ENCODE data around the gene GPR183. TPM values are rescaled to one million over a fixed set of nuclear protein-coding genes. Genes with fewer than 3 reads are reported as not detected.
A peak's percentile ranks its signal among the peaks of the same experiment; 100 is the strongest.

Gene GPR183
- polyA plus RNA-seq, 1 donor from 2014 or later = 494 TPM

DNA sequence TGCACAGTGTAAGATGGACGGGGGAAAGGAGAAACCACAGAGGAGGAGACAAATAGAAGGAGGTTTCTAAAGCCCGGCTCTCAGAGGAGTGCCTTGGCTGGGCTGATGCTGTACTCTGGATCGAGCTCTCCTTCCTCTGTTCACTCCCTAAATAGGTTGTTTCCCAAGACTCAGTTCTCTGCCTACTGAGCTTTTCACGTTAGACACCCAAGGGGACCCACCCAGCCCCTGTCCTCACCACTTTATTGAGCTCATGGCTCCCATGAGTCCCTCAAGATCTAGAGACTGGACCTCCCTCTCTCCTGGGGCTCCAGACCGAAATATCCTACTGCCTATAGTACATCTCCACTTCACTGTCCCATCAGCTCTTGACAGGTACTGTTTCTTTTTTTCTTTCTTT lies 38.1 kb upstream of the GPR183 start:
- H3K4me3 Mint-ChIP-seq = no peak overlapping the region
- peaks cover 30% of the 10 kb centered on the region for H3K36me3 Mint-ChIP-seq
- H3K27me3 Mint-ChIP-seq = no peaks in the 10 kb centered on the region
- no peaks in the 10 kb centered on the region for H3K9me3 Mint-ChIP-seq
- peak overlapping the region in 2 of 3 donors; percentile 13 for H3K27ac Mint-ChIP-seq
- H3K4me1 Mint-ChIP-seq = peaks cover 31 to 38% (median 36%) of the 10 kb centered on the region in 3 donors

GRCh38 chr13:99344610-99345208 lies 37.5 kb upstream of the GPR183 start:
- peak overlapping the region in 1 of 4 donors; percentile 69 for H3K4me3 Mint-ChIP-seq
- H3K27me3 Mint-ChIP-seq = no peaks in the 10 kb centered on the region
- H3K9me3 Mint-ChIP-seq = no peaks in the 10 kb centered on the region
- peaks cover 32% of the 10 kb centered on the region for H3K36me3 Mint-ChIP-seq
- H3K4me1 Mint-ChIP-seq = peaks cover 31 to 38% (median 36%) of the 10 kb centered on the region in 3 donors
- peak overlapping the region in 2 of 3 donors; percentile 13 to 84 for H3K27ac Mint-ChIP-seq

DNA sequence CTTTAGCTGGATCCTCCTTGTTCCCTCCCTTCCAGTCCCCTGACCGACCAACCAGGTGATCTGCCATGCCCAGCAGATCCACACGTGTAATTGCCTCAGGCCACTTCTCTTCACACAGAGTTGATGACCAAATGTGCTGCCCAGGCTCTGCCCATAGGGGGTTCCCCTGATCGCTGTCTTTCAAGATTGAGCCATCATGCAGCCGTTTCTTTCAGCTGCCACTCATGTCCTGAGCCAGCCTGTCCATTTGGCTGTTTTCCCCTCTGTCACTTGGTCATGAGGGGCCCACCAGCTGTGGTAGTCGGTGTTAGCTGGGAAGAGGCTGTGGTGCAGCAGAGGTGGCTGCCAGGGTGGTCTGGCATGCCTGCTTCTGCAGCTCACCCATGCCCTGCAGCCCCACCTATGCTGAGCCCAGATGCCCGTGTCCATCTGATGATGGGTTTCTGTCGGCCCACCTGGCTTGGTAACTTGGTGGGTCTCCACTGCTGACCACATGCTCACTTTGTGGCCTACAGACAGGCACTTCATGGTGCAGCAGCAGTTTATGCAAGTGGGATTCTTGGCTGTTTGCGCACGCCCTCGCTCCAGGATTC lies 35.6 kb upstream of the GPR183 start:
- peaks cover 26 to 32% (median 26%) of the 10 kb centered on the region in 3 donors for H3K4me1 Mint-ChIP-seq
- H3K9me3 Mint-ChIP-seq = no peaks in the 10 kb centered on the region
- H3K27me3 Mint-ChIP-seq = no peaks in the 10 kb centered on the region
- H3K36me3 Mint-ChIP-seq = peaks cover 29% of the 10 kb centered on the region
- H3K4me3 Mint-ChIP-seq = no peak overlapping the region
- no peak overlapping the region for H3K27ac Mint-ChIP-seq

GRCh38 chr13:99341969-99342722 lies 34.9 kb upstream of the GPR183 start:
- Mint-ChIP-seq H3K9me3 (no peaks in the 10 kb centered on the region), H3K4me1 (peaks cover 22 to 25% (median 22%) of the 10 kb centered on the region in 3 donors), H3K27ac (no peak overlapping the region)

DNA sequence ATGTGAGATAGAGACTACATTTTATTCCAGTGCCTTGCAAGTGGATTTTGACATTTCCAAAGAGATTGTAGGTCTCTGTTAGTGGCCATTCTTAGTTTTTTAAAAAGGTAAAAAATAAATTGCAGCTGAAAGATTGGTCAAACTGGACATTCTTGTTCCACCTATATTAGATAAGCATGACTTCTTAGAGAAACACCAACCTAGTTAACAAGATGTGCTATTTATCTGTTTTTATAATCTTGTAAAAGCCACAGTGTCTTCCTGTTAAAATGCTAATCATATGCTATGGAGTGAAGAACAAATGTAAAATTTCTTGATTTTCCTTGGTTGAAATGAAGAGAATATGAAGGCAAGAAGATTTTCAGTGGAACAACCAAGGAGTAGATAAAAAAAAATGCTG lies 33.4 kb upstream of the GPR183 start:
- Mint-ChIP-seq H3K9me3 (no peaks in the 10 kb centered on the region), H3K36me3 (peaks cover 26% of the 10 kb centered on the region), H3K27ac (peak overlapping the region in 2 of 3 donors; percentile 0 to 82), H3K4me1 (peaks cover 16 to 21% (median 17%) of the 10 kb centered on the region in 3 donors), H3K27me3 (no peaks in the 10 kb centered on the region), H3K4me3 (no peak overlapping the region)

More at GRCh38 chr13:99341969-99342722, 34.9 kb upstream of the GPR183 start:
- Mint-ChIP-seq H3K36me3 (peaks cover 31% of the 10 kb centered on the region), H3K4me3 (no peak overlapping the region), H3K27me3 (no peaks in the 10 kb centered on the region)

DNA sequence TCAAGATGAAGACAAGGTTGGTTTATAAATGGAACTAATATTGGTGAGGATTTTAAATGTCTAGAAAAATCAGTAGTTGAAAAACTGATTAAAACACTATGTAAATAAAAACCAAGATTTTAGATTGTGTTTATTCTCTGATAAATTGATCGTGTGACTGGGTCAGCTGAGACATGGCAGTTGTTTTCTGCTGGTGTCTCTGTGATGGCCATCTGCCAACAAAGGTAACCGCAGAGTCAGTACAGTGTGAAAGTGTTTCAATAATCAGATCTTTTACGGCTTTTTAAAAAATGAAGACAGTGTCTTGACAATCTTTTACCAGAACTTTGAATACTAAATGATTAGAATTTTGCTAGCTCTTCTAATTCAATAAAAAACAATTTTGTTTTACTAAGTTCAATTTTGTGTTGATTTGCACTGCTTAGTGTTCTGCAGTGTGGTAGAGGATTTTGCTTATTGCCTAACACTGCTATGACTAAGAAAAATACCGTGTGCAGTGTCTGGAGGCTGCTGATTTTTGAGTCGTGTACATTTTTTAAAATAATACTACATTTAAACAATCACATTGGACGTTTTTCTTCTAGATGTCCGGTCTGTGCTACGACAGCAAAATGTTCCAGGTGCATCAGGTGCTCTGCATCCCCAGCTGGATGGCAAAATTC lies 32.7 kb upstream of the GPR183 start:
- H3K36me3 Mint-ChIP-seq = peaks cover 24% of the 10 kb centered on the region
- no peaks in the 10 kb centered on the region for H3K9me3 Mint-ChIP-seq

DNA sequence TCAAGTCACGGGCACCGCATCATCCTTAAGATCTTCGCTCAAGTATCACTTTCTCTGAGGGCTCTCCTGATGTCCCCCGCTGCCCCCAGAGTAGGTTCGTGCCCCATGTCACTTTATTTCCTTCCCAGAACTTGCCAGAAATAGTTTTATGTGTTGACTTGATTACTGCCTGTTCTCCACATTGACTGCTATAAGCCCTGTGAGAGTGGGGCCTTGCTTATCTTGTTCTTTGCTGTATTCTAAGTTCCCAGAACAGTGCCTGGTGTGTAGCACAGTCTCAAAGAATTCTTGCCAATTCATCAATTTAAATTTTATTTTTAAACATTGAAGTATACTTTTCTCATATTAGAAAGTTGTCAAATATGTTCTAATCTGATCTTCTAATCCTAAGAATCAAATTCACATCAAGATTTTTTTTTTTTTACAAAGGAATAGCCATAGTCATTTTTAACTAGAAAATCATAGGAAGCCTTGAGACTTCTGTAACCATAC lies 32.1 kb upstream of the GPR183 start:
- peak overlapping the region in 1 of 3 donors; percentile 2 for H3K27ac Mint-ChIP-seq
- H3K4me3 Mint-ChIP-seq = no peak overlapping the region
- H3K27me3 Mint-ChIP-seq = no peaks in the 10 kb centered on the region
- H3K36me3 Mint-ChIP-seq = peaks cover 21% of the 10 kb centered on the region
- H3K4me1 Mint-ChIP-seq = peaks cover 19 to 27% (median 26%) of the 10 kb centered on the region in 3 donors
- no peaks in the 10 kb centered on the region for H3K9me3 Mint-ChIP-seq

More for the DNA sequence above, 32.7 kb upstream of the GPR183 start:
- H3K27ac Mint-ChIP-seq = peak overlapping the region in 1 of 3 donors; percentile 82
- peak overlapping the region in 1 of 4 donors; percentile 24 for H3K4me3 Mint-ChIP-seq
- peaks cover 19 to 26% (median 23%) of the 10 kb centered on the region in 3 donors for H3K4me1 Mint-ChIP-seq
- H3K27me3 Mint-ChIP-seq = no peaks in the 10 kb centered on the region

DNA sequence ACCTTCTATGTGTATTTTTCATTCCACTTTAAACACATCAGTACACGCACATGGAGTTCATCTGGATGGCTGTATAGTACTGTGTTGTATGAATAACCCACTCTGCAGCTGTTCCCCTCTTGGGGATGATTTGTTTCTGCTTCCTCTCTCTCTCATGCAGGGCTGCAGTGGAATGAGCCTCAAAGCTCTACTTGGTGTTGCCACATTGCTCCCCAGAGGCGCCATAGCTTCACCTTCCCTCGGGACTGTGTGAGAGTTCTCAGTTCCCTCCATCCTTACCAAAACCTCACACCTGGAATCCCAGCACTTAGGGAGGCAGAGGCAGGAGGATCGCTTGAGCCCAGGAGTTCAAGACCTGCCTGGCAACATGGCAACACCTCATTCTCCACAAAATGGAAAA lies 28.4 kb upstream of the GPR183 start:
- H3K36me3 Mint-ChIP-seq = peaks cover 6% of the 10 kb centered on the region
- peaks cover 27 to 35% (median 32%) of the 10 kb centered on the region in 3 donors for H3K4me1 Mint-ChIP-seq
- H3K4me3 Mint-ChIP-seq = peak overlapping the region in 2 of 4 donors; percentile 50 to 79
- no peaks in the 10 kb centered on the region for H3K9me3 Mint-ChIP-seq
- peak overlapping the region in 2 of 3 donors; percentile 10 to 96 for H3K27ac Mint-ChIP-seq
- no peaks in the 10 kb centered on the region for H3K27me3 Mint-ChIP-seq

GRCh38 chr13:99335087-99335486 lies 27.9 kb upstream of the GPR183 start:
- H3K27ac Mint-ChIP-seq = peak overlapping the region in 1 of 3 donors; percentile 96

GRCh38 chr13:99334221-99334620 lies 27.0 kb upstream of the GPR183 start:
- Mint-ChIP-seq H3K9me3 (no peaks in the 10 kb centered on the region), H3K4me1 (peaks cover 29 to 33% (median 32%) of the 10 kb centered on the region in 3 donors), H3K27ac (no peak overlapping the region), H3K36me3 (peaks cover 10% of the 10 kb centered on the region), H3K4me3 (no peak overlapping the region), H3K27me3 (no peaks in the 10 kb centered on the region)

More at GRCh38 chr13:99335087-99335486, 27.9 kb upstream of the GPR183 start:
- no peaks in the 10 kb centered on the region for H3K27me3 Mint-ChIP-seq
- H3K4me3 Mint-ChIP-seq = peak overlapping the region in 2 of 4 donors; percentile 52 to 79
- H3K4me1 Mint-ChIP-seq = peaks cover 29 to 33% (median 32%) of the 10 kb centered on the region in 3 donors
- H3K36me3 Mint-ChIP-seq = peaks cover 6% of the 10 kb centered on the region
- H3K9me3 Mint-ChIP-seq = no peaks in the 10 kb centered on the region

DNA sequence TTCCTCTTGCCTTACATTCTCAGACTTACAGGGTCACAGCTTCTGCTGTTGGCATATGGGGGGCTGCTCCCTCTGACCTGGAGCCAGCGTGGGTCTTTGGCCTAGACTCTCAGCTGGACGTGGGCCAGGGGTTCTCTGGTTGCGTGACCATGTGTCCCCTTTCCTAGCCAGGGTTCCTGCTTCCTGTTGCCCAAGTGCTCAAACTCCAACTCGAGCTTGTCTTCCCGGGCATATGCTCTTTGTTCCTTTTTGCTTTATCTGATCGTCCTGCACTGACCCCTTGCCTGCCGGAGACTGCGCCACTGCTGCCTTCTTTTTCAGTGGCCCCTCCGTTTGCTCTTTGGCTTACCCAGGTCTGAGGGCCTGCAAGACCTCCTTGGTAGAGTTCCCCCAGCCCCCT lies 25.3 kb upstream of the GPR183 start:
- no peak overlapping the region for H3K4me3 Mint-ChIP-seq
- H3K27me3 Mint-ChIP-seq = no peaks in the 10 kb centered on the region
- H3K4me1 Mint-ChIP-seq = peaks cover 22 to 28% (median 25%) of the 10 kb centered on the region in 3 donors
- no peak overlapping the region for H3K27ac Mint-ChIP-seq
- H3K9me3 Mint-ChIP-seq = no peaks in the 10 kb centered on the region
- peaks cover 6% of the 10 kb centered on the region for H3K36me3 Mint-ChIP-seq

GRCh38 chr13:99331881-99332293 lies 24.7 kb upstream of the GPR183 start:
- Mint-ChIP-seq H3K9me3 (no peaks in the 10 kb centered on the region), H3K36me3 (peaks cover 8% of the 10 kb centered on the region), H3K4me1 (peaks cover 27 to 32% (median 30%) of the 10 kb centered on the region in 3 donors), H3K27me3 (no peaks in the 10 kb centered on the region), H3K4me3 (peak overlapping the region in 1 of 4 donors; percentile 5), H3K27ac (no peak overlapping the region)

DNA sequence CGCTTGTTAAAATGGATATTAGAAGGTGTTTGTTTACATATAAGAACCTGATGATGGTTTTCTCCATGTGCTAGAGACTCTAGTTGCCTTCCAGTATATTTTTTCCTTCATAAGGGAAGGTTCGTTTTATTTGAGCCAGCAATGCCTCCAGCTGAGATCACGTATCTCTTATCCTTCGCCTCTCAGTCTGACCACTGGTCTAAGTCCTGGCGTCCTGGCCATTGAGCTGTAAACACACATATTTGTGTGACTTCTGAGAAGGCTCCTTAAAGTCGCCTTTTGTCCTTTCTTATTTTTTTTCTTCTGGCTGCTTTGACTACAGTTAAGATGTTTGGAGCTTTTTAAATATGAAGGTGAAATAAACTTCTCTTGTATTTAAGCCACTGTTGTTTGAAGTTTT lies 23.7 kb upstream of the GPR183 start:
- H3K4me3 Mint-ChIP-seq = no peak overlapping the region
- no peaks in the 10 kb centered on the region for H3K9me3 Mint-ChIP-seq
- H3K4me1 Mint-ChIP-seq = peaks cover 28 to 35% (median 31%) of the 10 kb centered on the region in 3 donors
- no peak overlapping the region for H3K27ac Mint-ChIP-seq
- H3K36me3 Mint-ChIP-seq = peaks cover 8% of the 10 kb centered on the region
- no peaks in the 10 kb centered on the region for H3K27me3 Mint-ChIP-seq

DNA sequence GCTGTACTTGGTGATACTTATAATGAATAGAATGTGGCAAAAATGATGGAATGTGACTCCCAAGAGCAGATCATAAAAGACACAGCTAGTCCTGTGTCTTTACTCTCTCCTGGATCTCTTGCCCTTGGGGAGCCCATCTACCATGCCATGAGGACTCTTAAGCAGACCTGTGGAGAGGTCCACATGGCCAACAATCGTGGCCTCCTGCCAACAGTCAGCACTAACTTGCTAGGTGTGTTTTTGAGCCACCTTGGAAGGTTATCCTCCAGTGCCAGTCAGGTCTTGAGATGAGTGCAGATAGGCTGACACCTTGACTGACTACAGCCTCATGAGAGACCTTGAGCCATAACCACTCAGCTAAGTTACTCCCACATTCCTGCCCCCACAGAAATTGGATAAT lies 22.3 kb upstream of the GPR183 start:
- H3K27ac Mint-ChIP-seq = peak overlapping the region in 1 of 3 donors; percentile 2
- H3K27me3 Mint-ChIP-seq = no peaks in the 10 kb centered on the region
- peaks cover 27 to 33% (median 33%) of the 10 kb centered on the region in 3 donors for H3K4me1 Mint-ChIP-seq
- peaks cover 8% of the 10 kb centered on the region for H3K36me3 Mint-ChIP-seq
- no peak overlapping the region for H3K4me3 Mint-ChIP-seq
- no peaks in the 10 kb centered on the region for H3K9me3 Mint-ChIP-seq
